Activated effector memory CD4-positive, alpha-beta T cell treated with Interleukin-2 at 50 U/mL for 16 hours (primary cell): ENCODE measurements around the gene CTSO.

Source experiments
- DNase-seq: peaks from one replicate; pipeline ENCODE4 v3.0.0-alpha.2; 2020

The CTSO gene, protein sequence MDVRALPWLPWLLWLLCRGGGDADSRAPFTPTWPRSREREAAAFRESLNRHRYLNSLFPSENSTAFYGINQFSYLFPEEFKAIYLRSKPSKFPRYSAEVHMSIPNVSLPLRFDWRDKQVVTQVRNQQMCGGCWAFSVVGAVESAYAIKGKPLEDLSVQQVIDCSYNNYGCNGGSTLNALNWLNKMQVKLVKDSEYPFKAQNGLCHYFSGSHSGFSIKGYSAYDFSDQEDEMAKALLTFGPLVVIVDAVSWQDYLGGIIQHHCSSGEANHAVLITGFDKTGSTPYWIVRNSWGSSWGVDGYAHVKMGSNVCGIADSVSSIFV

DNA sequence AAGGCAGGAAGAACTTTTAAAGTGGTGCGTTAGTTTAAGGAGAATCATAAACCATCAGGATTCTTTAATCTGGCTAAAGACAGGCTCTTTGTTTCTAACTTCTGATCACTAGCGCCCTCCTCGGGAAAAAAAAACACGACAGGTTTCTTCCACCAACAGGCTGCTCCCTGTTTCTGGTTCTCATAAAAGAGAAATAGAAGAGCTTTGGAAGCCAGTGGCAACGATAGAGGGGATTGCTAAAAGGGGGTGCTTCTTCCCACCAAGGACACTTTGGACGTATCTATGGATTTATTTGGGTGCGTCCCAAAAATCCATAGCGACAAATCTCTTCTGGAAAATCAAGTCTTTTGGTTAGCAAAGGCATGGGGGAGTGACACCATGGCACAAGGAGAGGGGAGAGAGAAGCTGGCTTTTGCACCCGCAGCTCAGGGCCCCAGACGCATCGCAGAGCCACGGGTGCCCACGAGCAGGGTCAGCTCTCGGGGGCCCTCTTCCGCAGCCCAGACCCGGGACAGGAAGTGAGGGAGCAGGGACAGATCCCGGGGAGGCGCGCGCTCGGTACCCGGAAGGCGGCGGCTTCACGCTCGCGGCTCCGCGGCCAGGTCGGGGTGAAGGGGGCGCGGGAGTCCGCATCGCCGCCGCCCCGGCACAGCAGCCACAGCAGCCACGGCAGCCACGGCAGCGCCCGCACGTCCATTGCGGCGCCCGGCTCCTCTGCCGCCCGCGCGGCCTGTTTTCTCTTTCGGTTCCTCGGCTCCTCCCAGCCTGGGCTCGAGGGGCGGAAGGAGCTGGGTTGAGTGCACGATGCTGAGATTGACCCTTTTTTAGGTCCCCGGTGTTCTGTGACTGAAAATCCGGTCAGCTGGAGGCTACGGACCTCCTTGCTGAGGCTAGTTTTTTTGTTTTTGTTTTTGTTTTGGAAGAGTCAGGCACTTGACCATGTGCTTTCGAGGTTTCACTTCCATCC is at the start of gene CTSO:
Gene CTSO, minus strand, starts transcription at position 716 of the 967 bp plus-strand sequence. Its CDS starts 19 bp downstream, at position 697.
- DNase-seq = peak; percentile 64

DNA sequence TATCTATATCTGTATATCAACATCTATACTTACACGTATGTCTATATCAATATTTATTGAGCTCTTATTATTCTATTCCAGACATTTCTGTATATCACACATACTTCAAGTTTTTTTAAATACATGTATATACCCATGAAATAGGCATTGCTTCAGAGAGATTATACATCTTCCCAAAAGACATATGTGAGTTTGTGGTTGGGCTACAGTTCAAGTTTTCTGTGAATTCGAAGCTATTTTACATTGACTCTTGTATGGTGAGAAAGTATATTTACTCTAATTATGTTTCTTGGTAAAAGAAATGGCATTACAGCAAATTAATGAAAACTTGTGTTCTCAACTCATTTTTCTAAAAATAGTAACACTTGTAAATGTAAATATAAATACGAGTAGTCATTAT is 46.8 kb upstream of the CTSO start:
- no peak for DNase-seq

DNA sequence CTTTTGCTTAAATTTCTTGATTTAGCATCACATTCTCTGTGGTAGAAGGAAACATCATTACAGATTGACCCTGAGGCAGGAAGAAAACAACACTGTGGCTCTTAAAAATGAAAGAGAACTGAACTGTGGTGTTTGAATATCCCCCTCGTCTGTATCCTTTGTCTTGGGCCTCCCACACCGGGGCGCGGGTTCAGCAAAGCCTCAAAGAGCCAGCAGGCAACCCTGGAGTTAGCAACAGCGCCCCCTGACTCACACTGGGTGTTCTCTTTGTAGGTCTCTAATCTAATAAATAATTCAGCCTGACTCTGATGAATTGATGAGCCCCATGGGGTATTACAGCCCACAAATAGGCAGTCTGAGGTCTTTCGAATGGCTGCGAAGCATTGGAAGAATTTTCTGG is 46.1 kb upstream of the CTSO start:
- DNase-seq = no peak

DNA sequence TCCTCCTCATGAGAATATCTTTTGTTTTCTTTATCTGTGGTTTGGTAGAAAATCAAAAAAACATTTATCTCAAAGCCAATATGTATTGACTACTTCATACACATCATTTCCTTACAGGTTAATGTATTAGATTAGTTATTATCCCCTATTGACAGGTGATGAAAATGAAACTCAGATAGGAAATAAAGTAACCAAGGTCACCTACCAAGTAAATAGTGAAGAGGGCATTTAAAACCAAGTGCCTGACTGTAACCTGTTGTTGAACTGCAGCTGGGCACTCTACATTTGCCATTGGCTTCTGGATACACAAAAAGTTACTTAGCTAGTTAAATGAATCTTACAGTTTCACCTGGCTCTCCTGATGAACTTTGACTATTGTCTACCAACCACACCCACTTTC is 41.4 kb upstream of the CTSO start:
- DNase-seq = no peak

DNA sequence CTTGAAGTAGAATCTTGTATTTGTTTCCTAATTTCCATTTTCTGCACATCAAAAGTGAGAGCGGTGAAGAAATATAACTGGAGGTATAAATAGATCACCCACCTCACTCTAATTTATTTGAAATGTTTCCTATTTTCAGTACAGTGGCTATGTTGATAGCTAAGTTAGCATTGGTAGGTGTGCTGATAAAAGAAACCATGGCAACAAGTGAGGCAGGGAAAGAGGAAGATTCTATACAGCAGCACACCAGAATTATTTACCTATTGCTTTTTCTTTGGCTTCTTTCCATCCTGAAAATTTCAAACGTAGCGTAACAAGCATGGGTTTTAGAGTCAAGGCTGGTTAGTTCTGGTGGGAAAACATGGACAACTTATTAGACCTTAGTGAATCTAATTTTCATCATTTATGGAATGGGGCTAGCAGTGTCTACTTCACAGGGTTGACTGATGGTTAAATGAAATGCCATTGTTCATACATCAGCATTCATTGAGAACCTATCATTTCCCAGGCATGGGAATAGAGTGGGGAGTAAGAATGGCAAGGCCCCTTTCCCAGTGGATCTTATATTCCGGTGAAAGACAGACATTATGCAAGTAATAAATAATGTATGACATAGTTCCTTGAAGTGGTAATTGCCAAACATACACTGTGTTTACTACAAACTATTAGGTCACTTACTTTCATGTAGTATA is 30.6 kb upstream of the CTSO start:
- no peak for DNase-seq

DNA sequence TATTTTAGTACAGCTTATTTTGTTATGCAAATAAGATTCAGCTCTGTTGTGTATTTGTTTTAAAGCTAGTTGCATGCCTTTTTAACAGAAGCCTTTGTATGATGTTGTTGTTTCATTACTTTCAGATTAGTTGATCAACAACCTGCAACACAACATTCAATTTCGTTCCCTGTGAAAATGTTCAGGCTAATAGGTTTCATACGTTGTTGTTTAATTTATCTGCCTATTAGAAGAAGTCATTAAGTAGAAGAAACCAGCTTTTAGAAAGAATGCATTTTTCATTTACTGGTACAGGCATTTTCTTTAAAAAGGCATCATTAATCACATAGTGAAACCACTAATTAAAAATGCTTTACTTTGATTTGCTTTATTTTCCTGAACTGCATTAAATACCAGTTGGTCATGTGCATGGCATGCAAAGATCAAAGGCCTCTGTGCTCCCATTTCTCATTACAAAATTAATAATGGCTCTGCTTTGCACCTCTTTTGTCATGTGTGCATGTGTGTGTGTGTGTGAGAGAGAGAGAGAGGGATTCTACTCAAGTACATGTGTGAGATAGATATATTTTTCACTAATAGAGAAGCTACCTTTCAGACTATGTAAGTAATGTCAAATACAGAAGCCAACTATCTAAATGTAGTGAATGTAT is 29.2 kb upstream of the CTSO start:
- no peak for DNase-seq

DNA sequence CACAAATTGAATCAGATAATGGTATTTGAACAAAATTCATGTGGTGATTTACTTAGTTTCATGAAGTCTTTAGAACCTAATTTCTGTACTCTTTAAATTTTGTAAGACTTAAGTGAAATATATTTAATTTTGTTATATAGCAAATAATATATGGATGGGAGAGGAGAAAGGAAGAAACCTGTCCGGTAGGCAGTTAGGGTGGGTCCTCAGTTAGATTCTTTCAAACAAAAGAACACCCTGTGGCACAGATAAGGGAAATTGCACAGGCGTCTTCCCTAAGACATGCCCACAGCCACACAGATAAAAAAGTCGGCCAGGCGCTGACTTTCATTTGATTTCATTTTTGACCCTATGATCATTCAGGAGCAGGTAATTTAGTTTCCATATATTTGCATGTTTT is 25.1 kb upstream of the CTSO start:
- no peak for DNase-seq

DNA sequence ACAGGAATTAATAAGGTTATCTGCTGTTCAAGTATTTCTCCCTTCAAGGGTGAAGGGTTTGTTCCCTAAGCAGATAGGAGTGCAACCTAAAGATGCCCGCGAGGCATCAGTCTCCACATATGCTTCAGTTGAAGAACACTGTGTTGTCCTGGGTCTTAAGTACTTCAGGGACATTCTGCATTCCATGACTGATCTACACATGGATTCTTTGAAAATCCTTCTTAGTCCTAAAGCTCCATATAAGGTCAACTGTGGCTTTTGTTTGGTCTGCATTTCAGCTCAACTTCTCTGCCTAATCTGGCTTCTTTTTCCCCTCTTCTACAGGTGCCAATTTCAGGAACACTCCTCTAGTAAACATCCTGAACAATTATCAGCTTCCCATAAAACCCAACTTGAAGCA is 21.8 kb upstream of the CTSO start:
- no peak for DNase-seq

DNA sequence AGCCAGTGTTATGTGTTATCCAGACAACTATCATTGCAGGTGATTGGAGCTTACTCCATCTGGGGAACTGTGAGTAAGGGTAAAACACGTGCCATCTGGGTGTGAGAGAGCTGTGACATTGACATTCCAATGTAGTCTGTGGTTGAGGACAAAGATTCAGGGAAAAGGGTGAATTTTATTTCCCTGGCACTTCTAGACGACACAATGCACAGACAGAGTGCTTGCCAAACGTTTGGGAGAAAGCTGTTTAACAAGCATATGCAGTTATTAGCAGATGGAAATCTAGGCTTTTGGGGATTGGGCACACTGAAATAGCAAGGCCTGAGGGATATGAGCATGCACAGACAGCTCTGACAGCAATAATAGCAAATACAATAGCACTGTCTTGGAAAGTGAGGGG is 21.3 kb upstream of the CTSO start:
- DNase-seq = no peak

DNA sequence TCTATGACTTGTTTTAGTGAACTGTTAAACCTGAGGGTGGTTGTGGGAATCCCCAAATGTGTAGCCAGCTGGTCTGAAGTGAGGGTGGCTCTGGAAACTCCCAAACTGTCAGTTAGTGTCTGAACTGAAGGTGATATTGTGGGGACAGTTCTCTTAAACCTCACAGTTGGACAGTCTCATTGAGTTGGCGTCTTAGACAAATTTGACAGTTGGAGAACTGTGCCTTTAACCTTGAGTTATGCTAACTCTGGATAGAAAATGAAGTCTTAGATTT is 20.7 kb upstream of the CTSO start:
- DNase-seq = no peak

DNA sequence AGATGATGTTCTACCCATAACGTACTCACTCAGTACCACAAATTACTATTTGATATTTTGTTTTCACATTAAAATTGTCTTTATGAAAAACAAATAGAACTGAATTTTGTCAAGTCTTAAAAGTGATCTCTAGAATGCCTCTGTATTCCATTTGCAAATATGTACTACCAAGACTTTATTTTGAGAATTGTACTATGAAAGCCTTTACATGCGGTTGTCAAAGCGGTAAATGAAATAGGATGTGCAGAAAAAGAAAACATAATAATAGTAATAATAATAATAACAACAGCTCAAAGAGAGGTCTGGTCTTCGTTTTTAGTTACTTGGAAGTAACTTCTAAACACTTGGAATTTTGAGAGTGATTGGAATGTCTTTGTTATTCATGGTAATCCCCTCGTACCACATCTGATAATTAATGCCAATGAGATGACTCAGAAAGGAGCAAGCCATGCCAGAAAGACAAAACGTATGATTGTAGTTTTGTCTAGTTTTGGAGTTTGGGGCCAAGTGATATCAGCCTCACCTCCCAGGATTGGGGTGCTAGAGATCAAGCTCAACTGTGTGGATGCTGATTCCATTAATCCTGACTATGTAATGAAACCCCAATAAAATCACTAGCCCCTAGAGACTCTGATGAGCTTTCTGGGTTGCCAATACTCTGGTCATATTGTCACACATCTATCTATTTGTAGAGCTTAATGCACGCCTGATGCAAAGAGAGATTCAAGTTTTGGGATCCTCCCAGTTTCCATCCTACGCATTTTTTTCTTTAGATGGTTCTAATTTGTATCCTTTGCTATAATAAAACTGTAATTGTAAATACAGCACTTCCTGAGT is 20.2 kb upstream of the CTSO start:
- DNase-seq = no peak

DNA sequence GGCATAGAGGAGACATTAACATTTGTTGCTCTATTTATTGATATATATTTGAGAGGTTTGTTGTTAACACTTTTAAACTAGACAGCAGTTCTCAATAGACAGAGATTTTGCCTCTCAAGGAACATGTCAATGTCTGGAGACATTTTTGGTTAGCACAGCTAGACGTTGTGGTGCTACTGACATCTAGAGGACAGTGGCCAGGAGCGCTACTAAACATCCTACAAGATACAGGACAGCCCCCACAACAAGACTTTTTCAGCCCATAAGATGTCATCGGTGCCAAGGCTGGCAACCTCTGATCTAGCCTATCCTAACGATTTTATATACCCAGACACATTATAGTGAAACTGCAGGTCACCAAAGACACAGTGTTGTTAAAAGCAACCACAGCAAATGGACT is 18.4 kb upstream of the CTSO start:
- no peak for DNase-seq

DNA sequence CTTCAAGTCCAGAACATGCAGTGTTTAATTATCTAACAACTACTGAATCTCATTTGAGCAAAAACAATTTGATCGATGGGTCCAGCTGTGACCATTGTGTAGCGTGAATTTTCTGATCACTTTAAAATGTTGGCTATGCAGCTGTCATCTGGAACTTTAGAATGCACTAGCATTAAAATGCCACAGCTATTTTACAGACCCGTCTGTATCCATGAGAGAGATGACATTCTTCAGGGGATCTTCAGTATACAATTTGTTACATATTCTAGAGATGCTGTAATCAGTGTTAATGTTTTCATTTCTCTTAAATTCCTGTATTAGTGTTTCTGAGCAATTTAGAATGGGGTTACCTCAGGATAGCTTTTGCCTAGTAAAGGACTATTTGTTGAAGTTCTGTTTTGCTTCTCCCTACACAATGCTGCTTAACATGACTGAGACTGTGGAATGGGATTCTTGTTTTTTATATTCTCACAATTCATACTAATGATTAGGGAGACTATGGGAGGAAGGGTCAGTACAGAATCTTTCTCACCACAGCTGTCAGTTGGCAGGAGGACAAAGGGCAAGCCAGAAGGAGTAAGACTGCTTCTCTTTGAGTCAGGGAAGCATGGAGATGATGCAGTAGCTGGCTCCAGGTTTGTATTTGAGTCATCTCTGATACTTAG is 13.2 kb upstream of the CTSO start:
- DNase-seq = no peak

DNA sequence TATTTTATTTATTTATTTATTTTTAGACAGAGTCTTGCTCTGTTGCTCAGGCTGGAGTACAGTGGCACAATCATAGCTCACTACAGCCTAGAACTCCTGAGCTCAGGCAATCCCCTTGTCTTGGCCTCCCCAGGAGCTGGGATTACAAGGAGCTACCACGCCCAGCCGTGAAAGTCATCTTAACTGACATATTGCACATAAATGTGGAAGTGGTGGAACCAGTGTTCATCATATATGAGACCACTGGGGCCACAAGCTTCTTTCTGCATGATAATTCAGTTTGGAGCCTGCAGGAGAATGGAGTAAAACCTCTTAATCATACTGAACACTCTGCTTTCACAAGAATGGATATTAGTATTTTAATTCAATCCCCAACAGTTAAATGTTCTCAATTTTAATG is 12.5 kb upstream of the CTSO start:
- DNase-seq = no peak

DNA sequence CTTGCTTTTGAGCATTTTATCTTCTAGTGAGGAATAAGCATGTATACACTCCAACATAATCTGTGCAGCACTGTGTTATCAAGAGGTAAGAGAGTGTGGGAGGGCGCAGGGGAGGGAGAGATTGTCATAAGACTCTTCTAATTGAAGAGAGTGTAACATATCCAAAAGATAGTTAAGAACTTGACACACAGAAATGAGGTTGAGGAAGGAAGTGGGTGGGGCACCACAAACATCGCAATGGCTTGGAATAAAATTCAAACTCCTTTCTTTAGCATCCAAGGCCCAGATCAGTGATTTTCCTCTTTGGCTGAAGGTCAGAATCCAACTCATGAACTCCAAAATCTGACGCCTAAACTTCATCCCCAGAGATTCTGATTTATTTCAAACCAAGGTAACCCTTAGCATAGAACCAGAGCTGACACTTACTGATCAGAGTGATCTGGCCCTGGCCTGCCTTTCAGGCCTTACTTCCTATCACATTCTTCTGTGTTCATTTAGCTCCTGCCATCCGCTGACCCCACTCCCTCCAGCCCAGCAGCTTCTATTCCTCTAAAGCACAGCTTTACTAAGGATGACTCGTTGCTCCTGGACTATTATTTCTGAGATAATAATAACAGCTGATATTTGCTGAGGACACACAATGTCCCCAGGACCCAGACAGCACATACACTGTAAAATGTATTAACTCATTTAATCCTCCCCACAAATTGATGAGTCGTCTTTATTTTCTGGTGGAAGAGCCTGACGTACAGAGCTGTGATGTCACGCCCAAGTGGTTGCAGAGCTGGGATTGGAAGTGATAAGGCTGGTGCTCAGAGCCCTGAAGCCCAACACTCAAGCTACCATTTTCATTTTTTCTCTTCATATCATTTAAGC is 10.6 kb upstream of the CTSO start:
- no peak for DNase-seq

DNA sequence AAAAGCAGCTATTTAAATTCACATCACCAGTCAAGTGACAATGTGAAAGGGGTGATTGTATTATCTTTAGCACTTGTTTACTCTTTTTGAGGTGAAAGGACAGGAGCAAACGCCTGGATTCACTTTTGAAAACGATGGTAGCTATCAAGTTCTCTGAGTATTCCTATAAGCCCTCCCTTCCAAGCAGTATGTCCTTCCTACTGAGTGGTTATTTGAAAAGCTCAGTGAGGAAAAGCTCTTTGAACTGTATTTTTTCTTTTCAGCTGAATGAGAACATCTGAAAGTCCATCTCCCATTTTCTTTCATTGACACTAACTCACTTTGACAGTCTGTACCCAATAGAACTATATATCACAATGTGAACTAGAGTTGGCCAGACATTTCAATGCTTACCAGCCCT is 9.1 kb upstream of the CTSO start:
- no peak for DNase-seq

DNA sequence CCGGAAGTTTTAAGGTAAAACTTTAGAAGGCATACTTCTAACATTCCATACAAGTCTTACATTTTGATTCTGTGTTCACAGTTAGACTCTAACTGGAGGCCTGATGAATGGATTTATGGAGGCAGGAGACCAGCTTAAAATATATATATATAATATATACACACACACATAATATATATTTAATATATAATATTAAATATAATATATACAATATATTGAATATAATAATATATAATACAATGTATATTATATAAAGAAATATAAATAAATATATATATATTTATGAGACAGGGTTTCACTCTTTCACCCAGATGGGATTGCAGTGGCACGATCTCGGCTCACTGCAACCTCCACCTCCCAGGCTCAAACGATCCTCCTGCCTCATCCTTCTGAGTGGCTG is 7.9 kb upstream of the CTSO start:
- no peak for DNase-seq

DNA sequence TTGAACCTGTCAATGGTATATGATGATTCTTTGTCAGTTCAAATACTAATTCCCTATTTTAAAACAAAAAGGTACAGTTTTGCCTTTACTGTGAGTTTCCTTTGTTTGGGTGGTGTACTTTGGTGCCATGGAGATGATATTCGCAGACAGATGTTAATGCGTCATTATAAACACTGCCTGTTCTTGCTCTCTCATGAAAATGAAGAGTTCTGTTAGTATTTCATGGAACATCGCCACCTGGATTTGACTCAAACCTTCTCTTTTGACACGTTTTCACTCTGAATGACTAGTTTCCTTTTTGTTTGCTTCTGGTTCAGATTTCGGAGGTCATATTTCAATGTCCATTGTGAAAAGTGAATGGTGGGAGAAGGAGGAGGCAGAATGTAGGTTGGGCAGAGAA is 6.9 kb upstream of the CTSO start:
- no peak for DNase-seq

DNA sequence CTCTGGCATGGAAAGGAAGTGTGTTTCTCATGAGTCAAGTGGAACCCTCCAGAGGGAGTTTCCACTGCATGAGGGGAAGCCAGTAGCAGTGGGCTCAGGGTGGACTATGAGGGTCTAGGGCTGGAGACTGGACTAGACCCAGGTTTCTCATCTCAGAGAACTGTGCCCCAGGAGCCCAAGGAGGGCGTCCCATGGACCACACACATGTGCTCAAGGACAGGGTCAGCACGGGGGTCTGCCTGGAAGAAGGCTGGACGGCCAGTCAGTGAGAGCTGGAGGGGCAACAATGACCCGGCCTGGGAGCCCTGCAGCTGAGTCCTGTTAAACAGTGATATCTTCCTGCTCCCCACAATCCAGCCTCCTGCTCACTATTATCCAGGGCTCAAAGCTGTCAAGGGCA is 5.8 kb upstream of the CTSO start:
- DNase-seq = no peak

DNA sequence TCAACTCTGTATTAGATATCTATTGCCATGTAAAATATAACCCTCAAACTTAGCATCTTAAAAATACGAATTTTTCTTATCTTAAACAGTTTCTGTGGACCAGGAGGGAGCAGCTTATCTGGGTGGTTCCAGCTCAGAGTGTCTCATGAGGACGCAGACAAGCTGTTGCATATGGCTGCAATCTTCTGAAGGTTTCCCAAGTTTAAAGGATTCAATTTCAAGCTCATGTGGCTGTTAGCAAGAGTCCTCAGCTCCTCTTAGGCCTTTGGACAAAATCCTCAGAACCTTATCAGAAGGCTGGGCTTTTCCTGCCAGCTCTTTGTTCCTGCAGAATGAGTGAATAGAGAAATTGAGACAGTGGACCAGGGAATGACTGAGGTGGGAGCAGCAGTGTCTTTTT is 2.8 kb upstream of the CTSO start:
- DNase-seq = no peak

DNA sequence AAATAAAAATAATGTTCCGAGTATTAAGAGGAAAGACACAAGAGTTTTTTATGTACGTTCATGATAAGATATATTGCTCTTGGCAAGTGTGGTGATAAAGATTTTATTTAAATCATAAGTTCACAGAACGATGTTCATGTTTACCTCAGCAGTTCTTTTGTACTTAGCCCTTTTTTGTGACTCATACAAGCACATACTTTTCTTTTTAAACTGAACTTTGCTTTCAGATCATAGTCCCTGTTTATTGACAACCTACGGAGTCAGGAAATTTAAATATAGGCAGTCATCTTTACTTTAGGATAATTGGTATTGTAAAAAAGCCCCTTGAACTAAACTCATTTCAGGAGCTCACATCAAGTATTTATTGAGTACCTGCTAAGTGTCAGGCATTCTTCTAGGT is 1.3 kb upstream of the CTSO start:
- DNase-seq = no peak
